Medulla oblongata (tissue), 1 donor: ENCODE data around the gene ITGA7.

ENCODE experiments used
- DNase-seq: peaks from one replicate; pipeline ENCODE4 v3.0.0-alpha.2; 2015; ENCODE audit errors: extremely low spot score

Gene ITGA7

GRCh38 chr12:55699471-55700055 is 8.1 kb downstream of the ITGA7 start:
- no peak for DNase-seq

- no peak for DNase-seq
These were observed 8.7 kb downstream of the ITGA7 start for GRCh38 chr12:55698965-55699364.

- DNase-seq, result no peak
These were observed 9.3 kb downstream of the ITGA7 start for GRCh38 chr12:55698241-55698955.

- DNase-seq, result no peak
These were observed 10.0 kb downstream of the ITGA7 start for GRCh38 chr12:55697686-55698085.

- no peak for DNase-seq
These were observed 10.8 kb downstream of the ITGA7 start for GRCh38 chr12:55696796-55697462.

- no peak for DNase-seq
These were observed 11.6 kb downstream of the ITGA7 start for GRCh38 chr12:55696141-55696540.

- no peak for DNase-seq
These were observed 12.4 kb downstream of the ITGA7 start for GRCh38 chr12:55695349-55695748.

GRCh38 chr12:55694651-55695050 is 13.1 kb downstream of the ITGA7 start:
- DNase-seq, result no peak

GRCh38 chr12:55694188-55694515 is 13.6 kb downstream of the ITGA7 start:
- DNase-seq, result no peak

GRCh38 chr12:55693323-55694187 is 14.1 kb downstream of the ITGA7 start:
- DNase-seq, result no peak

- DNase-seq, result no peak
These were observed 14.9 kb downstream of the ITGA7 start for GRCh38 chr12:55692631-55693322.

- DNase-seq, result no peak
These were observed 18.7 kb downstream of the ITGA7 start for GRCh38 chr12:55688716-55689655.

GRCh38 chr12:55687746-55688145 is 20.0 kb downstream of the ITGA7 start:
- DNase-seq, result no peak

- DNase-seq, result peak; percentile 66
These were observed 21.2 kb downstream of the ITGA7 start for GRCh38 chr12:55686366-55687010.

GRCh38 chr12:55685671-55686070 is 22.0 kb downstream of the ITGA7 start:
- DNase-seq, result no peak

GRCh38 chr12:55684761-55685370 is 22.8 kb downstream of the ITGA7 start:
- no peak for DNase-seq

GRCh38 chr12:55683676-55684075 is 24.0 kb downstream of the ITGA7 start:
- DNase-seq, result no peak

GRCh38 chr12:55682087-55682796 is 25.5 kb downstream of the ITGA7 start:
- no peak for DNase-seq
